WTC11 (cell line): ENCODE results near the gene SLC25A25. TPM values are rescaled to one million over a fixed set of nuclear protein-coding genes. Genes with fewer than 3 reads are reported as not detected.

Source experiments
- ATAC-seq: fragments of 200-7000 bp; cut with Tn5 transposase; 2 replicates; pipeline ENCODE4 v1.10.0; 2021; ENCODE audit warnings: mild to moderate bottlenecking, moderate library complexity
- CTCF ChIA-PET: fragments of 300-600 bp; sonication (Branson Sonifier 250); formaldehyde crosslinking; loops from one replicate; lab custom pipeline; 2021; ENCODE audit warnings: antibody characterized with exemption; lab: Charles Lee
- POLR2A ChIA-PET: fragments of 350-600 bp; sonication (Branson Sonifier 250); formaldehyde crosslinking; loops from one replicate; lab custom pipeline; 2021; ENCODE audit warnings: antibody characterized with exemption; lab: Charles Lee
- DNase-seq: peaks from one replicate; pipeline ENCODE4 v3.0.0; 2021; ENCODE audit warnings: low spot score
- H3K27ac Mint-ChIP-seq: 2 replicates; pipeline ENCODE4 v1.8.0; 2021; ENCODE audit warnings: mixed read lengths
- H3K27me3 Mint-ChIP-seq: 2 replicates; pipeline ENCODE4 v1.8.0; 2021; ENCODE audit warnings: low read depth, mild to moderate bottlenecking, moderate library complexity, mixed read lengths
- H3K36me3 Mint-ChIP-seq: 2 replicates; pipeline ENCODE4 v1.8.0; 2021; ENCODE audit warnings: mixed read lengths
- H3K4me1 Mint-ChIP-seq: 2 replicates; pipeline ENCODE4 v1.8.0; 2022; ENCODE audit warnings: mixed read lengths
- H3K4me3 Mint-ChIP-seq: 2 replicates; pipeline ENCODE4 v1.8.0; 2021; ENCODE audit warnings: mild to moderate bottlenecking, moderate library complexity, mixed read lengths
- H3K9me3 Mint-ChIP-seq: 2 replicates; pipeline ENCODE4 v1.8.0; 2021; ENCODE audit warnings: mixed read lengths
- AFF4 ChIP-seq: sonication (generic); formaldehyde crosslinking; IDR thresholded peaks from 2 replicates; pipeline ENCODE4 v1.8.1; 2023; ENCODE audit warnings: mild to moderate bottlenecking, missing genetic modification reagents, borderline replicate concordance
- ARID4B ChIP-seq: sonication (generic); formaldehyde crosslinking; IDR thresholded peaks from 2 replicates; pipeline ENCODE4 v1.8.0; 2023; ENCODE audit warnings: missing genetic modification reagents, mild to moderate bottlenecking, borderline replicate concordance
- MLX ChIP-seq: sonication (generic); formaldehyde crosslinking; IDR thresholded peaks from 2 replicates; pipeline ENCODE4 v1.8.1; 2023; ENCODE audit warnings: mild to moderate bottlenecking, missing genetic modification reagents, moderate library complexity
- PRDM15 ChIP-seq: sonication (generic); formaldehyde crosslinking; IDR thresholded peaks from 2 replicates; pipeline ENCODE4 v1.8.0; 2022; ENCODE audit warnings: missing genetic modification reagents
- RORB ChIP-seq: fragments of 250-450 bp; sonication (Bioruptor Pico); IDR thresholded peaks from 2 replicates; pipeline ENCODE4 v1.9.0; 2021; ENCODE audit warnings: mild to moderate bottlenecking
- SP1 ChIP-seq: sonication (generic); formaldehyde crosslinking; conservative IDR thresholded peaks from 2 replicates; pipeline ENCODE4 v1.8.1; 2022; ENCODE audit warnings: missing genetic modification reagents
- USF2 ChIP-seq: sonication (generic); formaldehyde crosslinking; IDR thresholded peaks from 2 replicates; pipeline ENCODE4 v1.8.1; 2023; ENCODE audit warnings: mild to moderate bottlenecking, missing genetic modification reagents, moderate library complexity
- ZNF396 ChIP-seq: fragments of 250-450 bp; sonication (Bioruptor Pico); IDR thresholded peaks from 2 replicates; pipeline ENCODE4 v1.8.0; 2021; ENCODE audit warnings: mild to moderate bottlenecking, moderate library complexity, borderline replicate concordance
- ZNF416 ChIP-seq: fragments of 250-450 bp; sonication (Bioruptor Pico); IDR thresholded peaks from 2 replicates; pipeline ENCODE4 v1.9.0; 2021; ENCODE audit warnings: mild to moderate bottlenecking, inconsistent platforms
- total RNA-seq: library from RNA; stranded (reverse); gene quantifications from 3 replicates; pipeline ENCODE4 v1.2.3, GENCODE V29; 2021
- TF ChIP-seq, protein P1 (sequence below): sonication (generic); formaldehyde crosslinking; IDR thresholded peaks from 2 replicates; pipeline ENCODE4 v1.8.0; 2022; ENCODE audit warnings: mild to moderate bottlenecking, missing genetic modification reagents

SLC25A25 gene
- total RNA-seq, 1 experiment from 2014 or later, result 17.4 TPM

- no peak for TF ChIP-seq ZNF416 (CRISPR knock-in tag)
- no peak for TF ChIP-seq ARID4B (CRISPR knock-in tag)
- TF ChIP-seq ZNF396 (CRISPR knock-in tag), result no peak
- no peak for TF ChIP-seq MLX (CRISPR knock-in tag)
- no peak for TF ChIP-seq USF2 (CRISPR knock-in tag)
- no peak for TF ChIP-seq PRDM15 (CRISPR knock-in tag)
- TF ChIP-seq RORB (CRISPR knock-in tag), result no peak
- no peak for TF ChIP-seq SP1
- TF ChIP-seq, protein P1, sequence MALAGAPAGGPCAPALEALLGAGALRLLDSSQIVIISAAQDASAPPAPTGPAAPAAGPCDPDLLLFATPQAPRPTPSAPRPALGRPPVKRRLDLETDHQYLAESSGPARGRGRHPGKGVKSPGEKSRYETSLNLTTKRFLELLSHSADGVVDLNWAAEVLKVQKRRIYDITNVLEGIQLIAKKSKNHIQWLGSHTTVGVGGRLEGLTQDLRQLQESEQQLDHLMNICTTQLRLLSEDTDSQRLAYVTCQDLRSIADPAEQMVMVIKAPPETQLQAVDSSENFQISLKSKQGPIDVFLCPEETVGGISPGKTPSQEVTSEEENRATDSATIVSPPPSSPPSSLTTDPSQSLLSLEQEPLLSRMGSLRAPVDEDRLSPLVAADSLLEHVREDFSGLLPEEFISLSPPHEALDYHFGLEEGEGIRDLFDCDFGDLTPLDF (CRISPR knock-in tag), result no peak
- no peak for TF ChIP-seq AFF4 (CRISPR knock-in tag)
- TF ChIP-seq, all 79 proteins: peak for 0
- ChIA-PET POLR2A (no interaction called here), CTCF (no interaction called here)
- Mint-ChIP-seq H3K9me3 (no peaks in the 10 kb centered on the region), H3K27ac (no peak overlapping the region), H3K27me3 (no peaks in the 10 kb centered on the region), H3K4me3 (no peak overlapping the region), H3K36me3 (peaks cover 19% of the 10 kb centered on the region), H3K4me1 (peaks cover 22% of the 10 kb centered on the region)
- DNase-seq, result no peak
- ATAC-seq, result no peak
Observed at GRCh38 chr9:128121466-128121810, 53.4 kb downstream of the SLC25A25 start.
